IPS DF 6.9 (cell line): ENCODE measurements around the gene MYL12B.
"Not testable (repeated sequence)": the region's sequence is repeated elsewhere in the genome, so short reads cannot be mapped to it uniquely, and the experiment has no call there.

Experiments used
- DNase-seq: peaks from one replicate; pipeline ENCODE4 v3.0.0-alpha.2; 2013; ENCODE audit warnings: low read depth, low spot score
- H3K27ac ChIP-seq: one replicate; pipeline ENCODE4 v1.5.1; 2013; ENCODE audit warnings: low read length, control low read depth
- H3K27me3 ChIP-seq: 2 replicates; pipeline ENCODE4 v1.6.1; 2013; ENCODE audit warnings: mild to moderate bottlenecking, low read length; ENCODE audit not compliant: control insufficient read depth, insufficient read depth
- H3K36me3 ChIP-seq: 2 replicates; pipeline ENCODE4 v1.6.1; 2013; ENCODE audit warnings: low read length; ENCODE audit not compliant: control insufficient read depth, insufficient read depth
- H3K4me1 ChIP-seq: 2 replicates; pipeline ENCODE4 v1.6.1; 2013; ENCODE audit warnings: low read length; ENCODE audit not compliant: control insufficient read depth, insufficient read depth
- H3K4me3 ChIP-seq: 2 replicates; pipeline ENCODE4 v1.5.1; 2013; ENCODE audit warnings: mild to moderate bottlenecking, low read length
- H3K9me3 ChIP-seq: 2 replicates; pipeline ENCODE4 v1.6.1; 2013; ENCODE audit warnings: low read length, inconsistent platforms; ENCODE audit not compliant: control insufficient read depth, insufficient read depth
- WGBS: extraction: QIAGEN DNeasy Blood & Tissue Kit; methylation state at CpG from one replicate; pipeline ENCODE4 v1.1.7; 2013; ENCODE audit warnings: mixed read lengths, missing lambda C conversion rate; ENCODE audit not compliant: insufficient read length, insufficient coverage; 5-methylcytosine and 5-hydroxymethylcytosine counted together

Gene MYL12B

GRCh38 chr18:3297025-3297984 is 35.4 kb downstream of the MYL12B start:
- no peaks in the 10 kb centered on the region for H3K27me3 ChIP-seq
- peak; percentile 95 for DNase-seq
- H3K4me3 ChIP-seq = peak overlapping the region; percentile 70
- WGBS = no CpG with 5 or more reads among the region's 18 CpGs
- 0 out of 2 replicates have a peak, but pooled peaks cover 3% of the 10 kb centered on the region for H3K4me1 ChIP-seq
- no peak overlapping the region for H3K27ac ChIP-seq
- H3K36me3 ChIP-seq = no peaks in the 10 kb centered on the region
- H3K9me3 ChIP-seq = no peaks in the 10 kb centered on the region

GRCh38 chr18:3304832-3305231 is 42.9 kb downstream of the MYL12B start:
- no peak overlapping the region for H3K27ac ChIP-seq
- no peaks in the 10 kb centered on the region for H3K36me3 ChIP-seq

GRCh38 chr18:3305354-3305762 is 43.4 kb downstream of the MYL12B start:
- Histone ChIP-seq H3K4me3 (no peak overlapping the region), H3K27me3 (no peaks in the 10 kb centered on the region), H3K36me3 (no peaks in the 10 kb centered on the region), H3K4me1 (peaks cover 3% of the 10 kb centered on the region; the same call in 1 of the 2 replicates), H3K9me3 (no peaks in the 10 kb centered on the region), H3K27ac (no peak overlapping the region)
- no CpG with 5 or more reads among the region's 7 CpGs for WGBS
- DNase-seq = no peak

More at GRCh38 chr18:3304832-3305231, 42.9 kb downstream of the MYL12B start:
- Histone ChIP-seq H3K4me1 (peaks cover 3% of the 10 kb centered on the region; the same call in 1 of the 2 replicates), H3K4me3 (no peak overlapping the region), H3K9me3 (no peaks in the 10 kb centered on the region), H3K27me3 (no peaks in the 10 kb centered on the region)
- no CpG with 5 or more reads among the region's 1 CpG for WGBS
- no peak for DNase-seq

- no peaks in the 10 kb centered on the region for H3K9me3 ChIP-seq
- no CpG with 5 or more reads among the region's 8 CpGs for WGBS
- no peaks in the 10 kb centered on the region for H3K27me3 ChIP-seq
- no peak for DNase-seq
- H3K36me3 ChIP-seq = no peaks in the 10 kb centered on the region
- H3K4me1 ChIP-seq = peaks cover 3% of the 10 kb centered on the region; the same call in 1 of the 2 replicates
- no peak overlapping the region for H3K4me3 ChIP-seq
- no peak overlapping the region for H3K27ac ChIP-seq
Observed at GRCh38 chr18:3305933-3306332, 44.0 kb downstream of the MYL12B start.

- no peak overlapping the region for H3K27ac ChIP-seq
- DNase-seq = no peak
- no peaks in the 10 kb centered on the region for H3K9me3 ChIP-seq
- peaks cover 3% of the 10 kb centered on the region; the same call in 1 of the 2 replicates for H3K4me1 ChIP-seq
- WGBS = no CpG with 5 or more reads among the region's 3 CpGs
- no peaks in the 10 kb centered on the region for H3K36me3 ChIP-seq
- H3K27me3 ChIP-seq = no peaks in the 10 kb centered on the region
- no peak overlapping the region for H3K4me3 ChIP-seq
Observed at GRCh38 chr18:3306391-3306790, 44.5 kb downstream of the MYL12B start.

GRCh38 chr18:3313685-3314084 is 51.8 kb downstream of the MYL12B start:
- Histone ChIP-seq H3K27ac (no peak overlapping the region), H3K4me1 (no peaks in the 10 kb centered on the region), H3K9me3 (no peaks in the 10 kb centered on the region), H3K4me3 (no peak overlapping the region), H3K36me3 (no peaks in the 10 kb centered on the region), H3K27me3 (no peaks in the 10 kb centered on the region)
- no CpG with 5 or more reads among the region's 4 CpGs for WGBS
- DNase-seq = no peak

GRCh38 chr18:3315344-3315743 is 53.4 kb downstream of the MYL12B start:
- not testable (repeated sequence) for H3K4me1 ChIP-seq, DNase-seq, H3K27ac ChIP-seq, H3K9me3 ChIP-seq, H3K27me3 ChIP-seq, H3K36me3 ChIP-seq, H3K4me3 ChIP-seq
- no CpG with 5 or more reads among the region's 1 CpG for WGBS

- no peak overlapping the region for H3K27ac ChIP-seq
- no peak for DNase-seq
- no CpG with 5 or more reads among the region's 5 CpGs for WGBS
Observed at GRCh38 chr18:3319399-3319798, 57.5 kb downstream of the MYL12B start.

GRCh38 chr18:3319894-3320454 is 58.0 kb downstream of the MYL12B start:
- no peaks in the 10 kb centered on the region for H3K36me3 ChIP-seq
- H3K27ac ChIP-seq = no peak overlapping the region
- no peaks in the 10 kb centered on the region for H3K9me3 ChIP-seq
- DNase-seq = no peak
- no peaks in the 10 kb centered on the region for H3K27me3 ChIP-seq
- no peaks in the 10 kb centered on the region for H3K4me1 ChIP-seq
- WGBS = no CpG with 5 or more reads among the region's 2 CpGs
- H3K4me3 ChIP-seq = no peak overlapping the region

More at GRCh38 chr18:3319399-3319798, 57.5 kb downstream of the MYL12B start:
- Histone ChIP-seq H3K36me3 (no peaks in the 10 kb centered on the region), H3K9me3 (no peaks in the 10 kb centered on the region), H3K4me3 (no peak overlapping the region), H3K27me3 (no peaks in the 10 kb centered on the region), H3K4me1 (no peaks in the 10 kb centered on the region)

GRCh38 chr18:3321133-3321812 is 59.3 kb downstream of the MYL12B start:
- H3K36me3 ChIP-seq = no peaks in the 10 kb centered on the region
- no peak overlapping the region for H3K27ac ChIP-seq
- no peak overlapping the region for H3K4me3 ChIP-seq
- H3K27me3 ChIP-seq = no peaks in the 10 kb centered on the region
- H3K4me1 ChIP-seq = no peaks in the 10 kb centered on the region
- no peaks in the 10 kb centered on the region for H3K9me3 ChIP-seq
- no peak for DNase-seq
- no CpG with 5 or more reads among the region's 3 CpGs for WGBS
